ENCODE data around the gene ASB12.

- no peak for TF ChIP-seq CTCF (IDR thresholded peaks at IDR 0.05)
- no peak for TF ChIP-seq POLR2A (IDR thresholded peaks at IDR 0.05)
- no peak for TF ChIP-seq POLR2AphosphoS5 (IDR thresholded peaks at IDR 0.05)
- TF ChIP-seq EP300 (IDR thresholded peaks at IDR 0.05) = no peak
These were observed 40.2 kb downstream of the ASB12 start for GRCh38 chrX:64190136-64190740.

Data from suprapubic skin (tissue), 4 donors.